ENCODE data around the gene SEMA4D.

GRCh38 chr9:89476546-89476945 is 21.4 kb downstream of the SEMA4D start:
- TF ChIP-seq, protein P1, sequence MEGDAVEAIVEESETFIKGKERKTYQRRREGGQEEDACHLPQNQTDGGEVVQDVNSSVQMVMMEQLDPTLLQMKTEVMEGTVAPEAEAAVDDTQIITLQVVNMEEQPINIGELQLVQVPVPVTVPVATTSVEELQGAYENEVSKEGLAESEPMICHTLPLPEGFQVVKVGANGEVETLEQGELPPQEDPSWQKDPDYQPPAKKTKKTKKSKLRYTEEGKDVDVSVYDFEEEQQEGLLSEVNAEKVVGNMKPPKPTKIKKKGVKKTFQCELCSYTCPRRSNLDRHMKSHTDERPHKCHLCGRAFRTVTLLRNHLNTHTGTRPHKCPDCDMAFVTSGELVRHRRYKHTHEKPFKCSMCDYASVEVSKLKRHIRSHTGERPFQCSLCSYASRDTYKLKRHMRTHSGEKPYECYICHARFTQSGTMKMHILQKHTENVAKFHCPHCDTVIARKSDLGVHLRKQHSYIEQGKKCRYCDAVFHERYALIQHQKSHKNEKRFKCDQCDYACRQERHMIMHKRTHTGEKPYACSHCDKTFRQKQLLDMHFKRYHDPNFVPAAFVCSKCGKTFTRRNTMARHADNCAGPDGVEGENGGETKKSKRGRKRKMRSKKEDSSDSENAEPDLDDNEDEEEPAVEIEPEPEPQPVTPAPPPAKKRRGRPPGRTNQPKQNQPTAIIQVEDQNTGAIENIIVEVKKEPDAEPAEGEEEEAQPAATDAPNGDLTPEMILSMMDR (conservative IDR thresholded peaks at IDR 0.05), result no peak
- TF ChIP-seq EZH2 (IDR thresholded peaks at IDR 0.05; ENCODE audit: low read depth), result no peak

Measured in PC-9 (cell line).